K562 (cell line): ENCODE data around the gene MYO5C. TPM values are rescaled to one million over a fixed set of nuclear protein-coding genes. Genes with fewer than 3 reads are reported as not detected.

Experiments
- CEBPB ChIP-seq: fragments of 450-650 bp; IDR thresholded peaks from 2 replicates; pipeline ENCODE4 v1.6.1; 2016; ENCODE audit warnings: missing genetic modification characterization, missing compliant biosample characterization
- CEBPG ChIP-seq, 3 experiments: fragments of 200-800 bp in 1 of 3; sonication (Bioruptor generic) in 1 of 3; sonication (generic) in 1 of 3; formaldehyde crosslinking in 1 of 3; IDR thresholded peaks in 2 of 3; conservative IDR thresholded peaks in 1 of 3; 2 replicates each; pipeline versions ENCODE4 v1.6.1 to v1.8.0; 2016 to 2022; ENCODE audit warnings: missing compliant biosample characterization in 2 of 3, missing genetic modification characterization in 2 of 3, mild to moderate bottlenecking in 1 of 3, missing genetic modification reagents in 1 of 3
- DACH1 ChIP-seq: fragments of 450-650 bp; IDR thresholded peaks from 2 replicates; pipeline ENCODE4 v1.6.1; 2018; ENCODE audit not compliant: partially characterized antibody
- EGR1 ChIP-seq: fragments of 450-650 bp; conservative IDR thresholded peaks from 2 replicates; pipeline ENCODE4 v1.6.1; 2017; ENCODE audit warnings: mild to moderate bottlenecking
- NR4A1 ChIP-seq, 2 experiments: fragments of 250-450 bp in 1 of 2; fragments of 450-650 bp in 1 of 2; sonication (Bioruptor Pico) in 1 of 2; IDR thresholded peaks; 2 replicates each; pipeline versions ENCODE4 v1.4.0 to v1.6.1; 2016 to 2020; ENCODE audit warnings: mild to moderate bottlenecking in 2 of 2, missing compliant biosample characterization in 1 of 2, missing genetic modification characterization in 1 of 2, moderate library complexity in 1 of 2
- PCBP1 ChIP-seq: fragments of 200-400 bp; formaldehyde crosslinking; IDR thresholded peaks from 2 replicates; pipeline ENCODE4 v1.6.1; 2018; ENCODE audit warnings: mild to moderate bottlenecking, low read depth, low read length; ENCODE audit not compliant: poor library complexity, severe bottlenecking
- PHF20 ChIP-seq: fragments of 450-650 bp; IDR thresholded peaks from 2 replicates; pipeline ENCODE4 v1.6.1; 2018; ENCODE audit not compliant: partially characterized antibody
- SMAD1 ChIP-seq: fragments of 150-350 bp; IDR thresholded peaks from 2 replicates; pipeline ENCODE4 v1.6.1; 2014; ENCODE audit warnings: low read length, low read depth; ENCODE audit not compliant: partially characterized antibody
- ZNF444 ChIP-seq: fragments of 250-450 bp; sonication (Bioruptor Pico); IDR thresholded peaks from 2 replicates; pipeline ENCODE4 v1.4.0; 2020; ENCODE audit warnings: mild to moderate bottlenecking, moderate library complexity
- polyA plus RNA-seq, 8 experiments: library from polyadenylated mRNA; depleted of rRNA in 4 of 8; stranded (reverse) in 5 of 8; unstranded in 3 of 8; fragments of >200 nt; fragmentation: Nextera tagmentation in 2 of 8; fragmentation: Illumina TruSeq in 1 of 8; extraction: Ambion mirVana in 2 of 8; extraction: Trizol in 1 of 8; gene quantifications; 2 replicates each; pipeline versions ENCODE4 v1.2.1 to v1.2.3, GENCODE V29; 2011 to 2014; ENCODE audit warnings: inconsistent platforms in 1 of 8, missing spikeins in 1 of 8
- total RNA-seq, 7 experiments: library from RNA; depleted of rRNA in 6 of 7; stranded (reverse); fragments of >200 nt in 6 of 7; fragmentation: Illumina TruSeq in 2 of 7; extraction: Trizol in 2 of 7; gene quantifications; 2 replicates each; pipeline versions ENCODE4 v1.2.1 to v1.2.3, GENCODE V29; 2011 to 2021; ENCODE audit warnings: low replicate concordance in 1 of 7
- TF ChIP-seq, protein P1 (sequence below): fragments of 250-450 bp; sonication (Bioruptor Pico); IDR thresholded peaks from 2 replicates; pipeline ENCODE4 v1.4.0; 2020

MYO5C gene
- total and polyA plus RNA-seq, 9 of the 15 experiments (the other 6 are each of a cell fraction or from before 2014, with no cell fraction given) = 0.01 to 0.24 TPM; not detected in 7

DNA sequence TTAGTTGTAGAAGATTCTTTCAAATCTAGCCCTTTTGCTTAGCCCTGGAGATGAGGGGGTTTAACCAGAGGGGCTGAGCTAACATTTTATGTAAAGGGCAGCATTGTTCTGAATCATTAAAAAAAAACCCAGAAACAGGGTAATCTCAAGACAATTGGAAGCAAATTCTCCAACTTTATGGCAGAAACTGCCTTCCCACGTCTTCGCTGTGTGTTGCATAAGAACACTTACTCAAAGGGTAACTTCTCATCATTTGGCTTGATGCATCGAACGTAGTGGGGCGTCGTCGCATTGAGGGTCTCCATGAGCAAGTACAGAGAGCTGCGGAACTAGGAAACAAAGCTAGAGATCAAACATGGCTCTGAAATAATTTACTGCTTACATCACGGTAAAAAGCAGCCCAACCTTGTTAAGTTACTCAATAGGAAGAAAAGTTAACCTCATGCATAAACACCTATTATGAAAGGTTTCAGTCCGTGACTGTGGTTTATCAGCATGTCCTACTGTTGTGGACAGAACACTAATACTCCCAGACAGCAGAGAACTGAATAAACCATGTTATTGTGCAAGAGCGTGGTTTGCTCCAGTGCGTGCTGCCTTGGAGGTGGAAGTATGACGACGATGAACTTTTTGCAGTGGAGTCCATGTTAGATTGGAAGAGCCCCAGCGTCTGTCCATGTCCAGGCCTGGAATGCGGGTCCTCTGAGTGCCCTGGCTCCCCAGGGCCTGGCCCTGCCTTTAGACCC is 48.7 kb downstream of the MYO5C start (continued):
- TF ChIP-seq NR4A1 (CRISPR knock-in tag; IDR thresholded peaks at IDR 0.05) (no peak), NR4A1 (tag; IDR thresholded peaks at IDR 0.05) (no peak), ZNF444 (CRISPR knock-in tag) (no peak), CEBPG (CRISPR knock-in tag; IDR thresholded peaks at IDR 0.05) (no peak), CEBPG (tag; conservative IDR thresholded peaks at IDR 0.05 in 1 of 2, IDR thresholded peaks at IDR 0.05 in 1 of 2) (peak; percentile 88 to 93), CEBPB (peak; percentile 91), PHF20 (no peak), SMAD1 (no peak), EGR1 (no peak), PCBP1 (no peak), DACH1 (no peak)
- TF ChIP-seq, protein P1, sequence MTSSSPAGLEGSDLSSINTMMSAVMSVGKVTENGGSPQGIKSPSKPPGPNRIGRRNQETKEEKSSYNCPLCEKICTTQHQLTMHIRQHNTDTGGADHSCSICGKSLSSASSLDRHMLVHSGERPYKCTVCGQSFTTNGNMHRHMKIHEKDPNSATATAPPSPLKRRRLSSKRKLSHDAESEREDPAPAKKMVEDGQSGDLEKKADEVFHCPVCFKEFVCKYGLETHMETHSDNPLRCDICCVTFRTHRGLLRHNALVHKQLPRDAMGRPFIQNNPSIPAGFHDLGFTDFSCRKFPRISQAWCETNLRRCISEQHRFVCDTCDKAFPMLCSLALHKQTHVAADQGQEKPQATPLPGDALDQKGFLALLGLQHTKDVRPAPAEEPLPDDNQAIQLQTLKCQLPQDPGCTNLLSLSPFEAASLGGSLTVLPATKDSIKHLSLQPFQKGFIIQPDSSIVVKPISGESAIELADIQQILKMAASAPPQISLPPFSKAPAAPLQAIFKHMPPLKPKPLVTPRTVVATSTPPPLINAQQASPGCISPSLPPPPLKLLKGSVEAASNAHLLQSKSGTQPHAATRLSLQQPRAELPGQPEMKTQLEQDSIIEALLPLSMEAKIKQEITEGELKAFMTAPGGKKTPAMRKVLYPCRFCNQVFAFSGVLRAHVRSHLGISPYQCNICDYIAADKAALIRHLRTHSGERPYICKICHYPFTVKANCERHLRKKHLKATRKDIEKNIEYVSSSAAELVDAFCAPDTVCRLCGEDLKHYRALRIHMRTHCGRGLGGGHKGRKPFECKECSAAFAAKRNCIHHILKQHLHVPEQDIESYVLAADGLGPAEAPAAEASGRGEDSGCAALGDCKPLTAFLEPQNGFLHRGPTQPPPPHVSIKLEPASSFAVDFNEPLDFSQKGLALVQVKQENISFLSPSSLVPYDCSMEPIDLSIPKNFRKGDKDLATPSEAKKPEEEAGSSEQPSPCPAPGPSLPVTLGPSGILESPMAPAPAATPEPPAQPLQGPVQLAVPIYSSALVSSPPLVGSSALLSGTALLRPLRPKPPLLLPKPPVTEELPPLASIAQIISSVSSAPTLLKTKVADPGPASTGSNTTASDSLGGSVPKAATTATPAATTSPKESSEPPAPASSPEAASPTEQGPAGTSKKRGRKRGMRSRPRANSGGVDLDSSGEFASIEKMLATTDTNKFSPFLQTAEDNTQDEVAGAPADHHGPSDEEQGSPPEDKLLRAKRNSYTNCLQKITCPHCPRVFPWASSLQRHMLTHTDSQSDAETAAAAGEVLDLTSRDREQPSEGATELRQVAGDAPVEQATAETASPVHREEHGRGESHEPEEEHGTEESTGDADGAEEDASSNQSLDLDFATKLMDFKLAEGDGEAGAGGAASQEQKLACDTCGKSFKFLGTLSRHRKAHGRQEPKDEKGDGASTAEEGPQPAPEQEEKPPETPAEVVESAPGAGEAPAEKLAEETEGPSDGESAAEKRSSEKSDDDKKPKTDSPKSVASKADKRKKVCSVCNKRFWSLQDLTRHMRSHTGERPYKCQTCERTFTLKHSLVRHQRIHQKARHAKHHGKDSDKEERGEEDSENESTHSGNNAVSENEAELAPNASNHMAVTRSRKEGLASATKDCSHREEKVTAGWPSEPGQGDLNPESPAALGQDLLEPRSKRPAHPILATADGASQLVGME (CRISPR knock-in tag) = no peak
